Medulla oblongata (tissue), 1 donor: Measurements from ENCODE around the gene RAB32.
"Not testable (repeated sequence)": the region's sequence is repeated elsewhere in the genome, so short reads cannot be mapped to it uniquely, and the experiment has no call there.

ENCODE experiments used
- DNase-seq: peaks from one replicate; pipeline ENCODE4 v3.0.0-alpha.2; 2015; ENCODE audit errors: extremely low spot score

RAB32 gene

GRCh38 chr6:146543211-146543939 is at the start of gene RAB32:
Gene RAB32 (plus strand): TSS chr6:146543833. CDS start chr6:146543872, 39 bp downstream.
- DNase-seq = peak; percentile 95

- no peak for DNase-seq
These were observed 45.3 kb upstream of the RAB32 start for GRCh38 chr6:146498309-146498708.

- DNase-seq = no peak
These were observed 40.5 kb upstream of the RAB32 start for GRCh38 chr6:146503096-146503495.

- no peak for DNase-seq
These were observed 28.4 kb upstream of the RAB32 start for GRCh38 chr6:146515212-146515611.

GRCh38 chr6:146526192-146526591 is 17.4 kb upstream of the RAB32 start:
- DNase-seq = no peak

- DNase-seq = no peak
These were observed 10.9 kb upstream of the RAB32 start for GRCh38 chr6:146532702-146533101.

- no peak for DNase-seq
These were observed 787 bp upstream of the RAB32 start for GRCh38 chr6:146542881-146543210.

GRCh38 chr6:146543940-146544615 is 445 bp downstream of the RAB32 start:
- DNase-seq = peak; percentile 44

- no peak for DNase-seq
These were observed 1.1 kb downstream of the RAB32 start for GRCh38 chr6:146544616-146545182.

- peak; percentile 27 for DNase-seq
These were observed 1.9 kb downstream of the RAB32 start for GRCh38 chr6:146545581-146545980.

GRCh38 chr6:146546443-146547043 is 2.9 kb downstream of the RAB32 start:
- no peak for DNase-seq

- DNase-seq = no peak
These were observed 4.3 kb downstream of the RAB32 start for GRCh38 chr6:146547889-146548288.

GRCh38 chr6:146548898-146549374 is 5.3 kb downstream of the RAB32 start:
- no peak for DNase-seq

- no peak for DNase-seq
These were observed 7.3 kb downstream of the RAB32 start for GRCh38 chr6:146550911-146551310.

- DNase-seq = no peak
These were observed 7.9 kb downstream of the RAB32 start for GRCh38 chr6:146551545-146551944.

- no peak for DNase-seq
These were observed 9.9 kb downstream of the RAB32 start for GRCh38 chr6:146553377-146554135.

- no peak for DNase-seq
These were observed 17.0 kb downstream of the RAB32 start for GRCh38 chr6:146560607-146561006.

GRCh38 chr6:146566661-146567060 is 23.0 kb downstream of the RAB32 start:
- DNase-seq = not testable (repeated sequence)

- not testable (repeated sequence) for DNase-seq
These were observed 25.0 kb downstream of the RAB32 start for GRCh38 chr6:146568619-146569018.

GRCh38 chr6:146574211-146574610 is 30.6 kb downstream of the RAB32 start:
- DNase-seq = no peak

- DNase-seq = no peak
These were observed 34.4 kb downstream of the RAB32 start for GRCh38 chr6:146578054-146578453.

- DNase-seq = no peak
These were observed 38.3 kb downstream of the RAB32 start for GRCh38 chr6:146581968-146582367.
